WI38 (cell line): Measurements from ENCODE around the gene HES2.
A peak's percentile ranks its signal among the peaks of the same experiment; 100 is the strongest.

ENCODE experiments used
- H3K4me3 ChIP-seq: 2 replicates; pipeline ENCODE4 v1.5.1; 2011; ENCODE audit warnings: low read depth, mild to moderate bottlenecking, control low read depth, low read length
- TF ChIP-seq, protein P1 (sequence below): IDR thresholded peaks from 2 replicates; pipeline ENCODE4 v1.5.1; 2012; ENCODE audit warnings: low read depth, mild to moderate bottlenecking, control low read depth, low read length

The HES2 gene

DNA sequence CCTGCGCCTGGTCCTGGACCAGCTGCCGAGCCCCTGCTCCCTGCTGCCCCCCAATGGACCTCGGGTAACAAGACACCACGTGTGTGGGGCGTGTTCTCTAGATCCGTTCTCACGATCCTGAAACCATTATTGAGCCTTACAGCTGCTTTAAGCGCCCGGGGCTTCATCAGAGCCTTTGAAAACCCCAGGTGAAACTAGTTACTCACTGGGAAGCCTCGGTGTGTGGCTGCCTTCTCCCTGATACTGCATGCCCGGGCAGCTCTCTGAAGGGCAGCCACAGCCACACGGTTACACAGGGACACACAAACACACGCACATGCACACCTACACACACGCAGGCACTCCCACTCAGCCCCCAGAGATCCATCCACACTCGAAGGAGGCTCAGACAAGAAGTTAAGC lies 5.3 kb downstream of the HES2 start:
- TF ChIP-seq, protein P1, sequence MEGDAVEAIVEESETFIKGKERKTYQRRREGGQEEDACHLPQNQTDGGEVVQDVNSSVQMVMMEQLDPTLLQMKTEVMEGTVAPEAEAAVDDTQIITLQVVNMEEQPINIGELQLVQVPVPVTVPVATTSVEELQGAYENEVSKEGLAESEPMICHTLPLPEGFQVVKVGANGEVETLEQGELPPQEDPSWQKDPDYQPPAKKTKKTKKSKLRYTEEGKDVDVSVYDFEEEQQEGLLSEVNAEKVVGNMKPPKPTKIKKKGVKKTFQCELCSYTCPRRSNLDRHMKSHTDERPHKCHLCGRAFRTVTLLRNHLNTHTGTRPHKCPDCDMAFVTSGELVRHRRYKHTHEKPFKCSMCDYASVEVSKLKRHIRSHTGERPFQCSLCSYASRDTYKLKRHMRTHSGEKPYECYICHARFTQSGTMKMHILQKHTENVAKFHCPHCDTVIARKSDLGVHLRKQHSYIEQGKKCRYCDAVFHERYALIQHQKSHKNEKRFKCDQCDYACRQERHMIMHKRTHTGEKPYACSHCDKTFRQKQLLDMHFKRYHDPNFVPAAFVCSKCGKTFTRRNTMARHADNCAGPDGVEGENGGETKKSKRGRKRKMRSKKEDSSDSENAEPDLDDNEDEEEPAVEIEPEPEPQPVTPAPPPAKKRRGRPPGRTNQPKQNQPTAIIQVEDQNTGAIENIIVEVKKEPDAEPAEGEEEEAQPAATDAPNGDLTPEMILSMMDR = peak; percentile 71
- no peak overlapping the region for H3K4me3 ChIP-seq

DNA sequence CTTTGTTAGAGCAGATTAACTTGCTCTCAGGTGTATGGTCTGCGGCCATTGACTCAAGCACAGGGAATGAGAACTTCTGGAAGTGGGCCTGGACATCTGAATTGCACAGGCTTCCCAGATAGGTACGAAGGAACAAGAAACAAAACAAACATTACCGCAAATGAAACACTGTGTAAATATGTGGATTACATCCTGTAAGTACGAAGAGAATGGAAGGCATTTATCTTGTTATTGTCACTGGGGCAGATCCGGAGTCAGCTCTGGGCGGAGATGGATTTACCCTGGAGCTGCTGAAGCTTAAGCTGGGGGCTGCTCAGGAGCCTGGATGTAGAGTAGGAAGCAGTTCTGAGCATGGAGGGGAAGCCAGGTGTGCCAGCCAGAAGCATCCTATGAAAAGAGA lies 6.8 kb downstream of the HES2 start:
- H3K4me3 ChIP-seq = no peak overlapping the region
- TF ChIP-seq, protein P1 = no peak

DNA sequence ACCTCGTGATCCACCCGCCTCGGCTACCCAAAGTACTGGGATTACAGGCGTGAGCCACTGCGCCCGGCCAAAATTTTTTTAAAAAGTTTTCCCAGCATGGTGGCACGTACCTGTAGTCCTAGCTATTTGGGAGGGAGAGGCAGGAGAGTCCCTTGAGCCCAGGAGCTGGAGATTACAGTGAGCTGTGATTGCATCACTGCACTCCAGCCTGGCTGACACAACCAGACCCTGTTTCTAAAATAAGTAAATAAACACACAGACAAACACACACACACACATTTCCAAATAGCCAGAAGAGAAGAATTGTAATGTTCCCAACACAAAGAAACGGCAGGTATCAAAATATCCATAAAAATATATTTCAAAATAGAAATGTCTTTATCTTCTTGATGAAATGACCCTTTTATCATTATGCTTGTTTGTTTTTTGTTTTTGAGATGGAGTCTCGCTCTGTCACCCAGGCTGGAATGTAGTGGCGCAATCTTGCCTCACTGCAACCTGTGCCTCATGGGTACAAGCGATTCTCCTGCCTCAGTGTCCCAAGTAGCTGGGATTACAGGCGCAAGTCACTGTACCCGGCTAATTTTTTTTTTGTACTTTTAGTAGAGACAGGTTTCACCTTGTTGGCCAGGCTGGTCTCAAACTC lies 9.3 kb downstream of the HES2 start:
- H3K4me3 ChIP-seq = no peak overlapping the region
- TF ChIP-seq, protein P1 = no peak

DNA sequence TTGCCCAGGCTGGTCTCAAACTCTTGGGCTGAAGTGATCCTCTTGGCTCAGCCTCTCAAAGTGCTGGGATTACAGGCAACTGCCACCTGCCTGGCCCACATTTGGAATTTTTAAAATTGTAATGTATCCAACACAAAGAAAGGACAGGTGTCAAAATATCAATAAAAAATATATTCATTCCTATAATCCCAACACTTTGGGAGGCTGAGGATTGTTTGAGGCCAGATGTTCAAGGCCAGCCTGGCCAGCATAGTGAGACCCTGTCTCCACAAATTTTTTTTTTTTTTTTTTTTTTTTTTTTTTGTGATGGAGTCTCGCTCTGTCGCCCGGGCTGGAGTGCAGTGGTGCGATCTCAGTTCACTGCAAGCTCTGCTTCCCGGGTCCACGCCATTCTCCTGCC lies 10.0 kb downstream of the HES2 start:
- TF ChIP-seq, protein P1 = no peak
- H3K4me3 ChIP-seq = no peak overlapping the region

DNA sequence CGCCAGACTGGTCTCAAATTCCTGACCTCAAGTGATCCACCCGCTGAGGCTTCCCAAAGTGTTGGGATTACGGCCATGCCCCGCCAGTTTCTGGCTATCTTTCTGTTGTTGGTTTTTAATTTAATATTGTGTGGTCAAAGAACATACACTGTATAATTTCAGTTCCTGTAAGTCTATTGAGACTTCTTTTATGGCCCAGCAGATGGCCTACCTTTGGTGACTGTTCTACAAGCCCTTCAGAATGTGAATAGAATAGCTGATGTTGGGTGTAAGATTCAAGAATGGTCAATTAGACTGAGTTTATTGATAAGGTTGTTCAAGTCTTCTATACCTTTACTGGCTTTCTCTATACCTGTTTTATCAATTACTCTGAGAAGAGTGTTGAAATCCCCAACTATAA lies 10.7 kb downstream of the HES2 start:
- H3K4me3 ChIP-seq = no peak overlapping the region
- TF ChIP-seq, protein P1 = no peak

DNA sequence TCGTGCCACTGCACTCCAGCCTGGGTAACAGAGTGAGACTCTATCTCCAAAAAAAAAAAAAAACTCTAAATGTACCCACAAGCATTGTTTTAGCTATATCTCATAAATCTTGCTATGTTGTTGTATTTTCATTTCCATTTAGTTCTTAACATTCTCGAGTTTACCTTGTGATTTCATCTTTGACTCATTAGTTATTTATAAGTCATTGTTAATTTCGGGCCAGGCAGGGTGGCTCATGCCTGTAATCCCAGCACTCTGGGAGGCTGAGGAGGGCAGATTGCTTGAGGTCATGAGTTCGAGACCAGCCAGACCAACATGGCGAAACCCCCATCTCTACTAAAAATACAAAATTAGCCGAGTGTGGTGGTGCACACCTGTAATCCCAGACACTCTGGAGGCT lies 11.7 kb downstream of the HES2 start:
- TF ChIP-seq, protein P1 = no peak
- H3K4me3 ChIP-seq = no peak overlapping the region

DNA sequence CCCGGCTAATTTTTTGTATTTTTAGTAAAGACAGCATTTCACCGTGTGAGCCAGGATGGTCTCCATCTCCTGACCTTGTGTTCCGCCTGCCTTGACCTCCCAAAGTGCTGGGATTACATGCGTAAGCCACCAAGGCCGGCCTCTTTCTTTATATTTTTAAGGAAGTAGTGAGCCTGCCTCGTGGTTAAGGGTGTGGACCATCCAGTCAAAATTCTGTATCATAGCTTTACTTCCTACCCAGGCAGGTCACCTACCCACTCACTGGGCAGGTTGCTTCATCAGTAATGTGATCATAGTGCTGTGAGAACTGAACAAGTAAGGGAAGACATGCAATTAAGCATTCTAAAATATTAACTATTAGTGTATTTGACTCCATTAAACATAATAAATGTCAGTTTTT lies 18.0 kb downstream of the HES2 start:
- TF ChIP-seq, protein P1 = no peak
- H3K4me3 ChIP-seq = no peak overlapping the region
